K562 (cell line): ENCODE data around the gene B4GALT7. TPM values are rescaled to one million over a fixed set of nuclear protein-coding genes. Genes with fewer than 3 reads are reported as not detected.

Experiments
- ARID1B ChIP-seq: fragments of 450-650 bp; IDR thresholded peaks from 2 replicates; pipeline ENCODE4 v1.6.1; 2016; ENCODE audit warnings: antibody characterized with exemption, mild to moderate bottlenecking, inconsistent platforms
- CBX1 ChIP-seq: sonication (generic); IDR thresholded peaks from 2 replicates; pipeline ENCODE4 v1.6.1; 2016; ENCODE audit warnings: antibody characterized with exemption, low read depth, mild to moderate bottlenecking
- CBX5 ChIP-seq: IDR thresholded peaks from 2 replicates; pipeline ENCODE4 v1.6.1; 2014; ENCODE audit warnings: low read depth, borderline replicate concordance
- EGR1 ChIP-seq: fragments of 450-650 bp; conservative IDR thresholded peaks from 2 replicates; pipeline ENCODE4 v1.6.1; 2017; ENCODE audit warnings: mild to moderate bottlenecking
- GABPA ChIP-seq: fragments of 200-800 bp; sonication (Bioruptor generic); conservative IDR thresholded peaks from 2 replicates; pipeline ENCODE4 v1.6.1; 2016; ENCODE audit warnings: low read depth, missing genetic modification characterization, missing compliant biosample characterization
- HNRNPLL ChIP-seq: fragments of 200-400 bp; formaldehyde crosslinking; IDR thresholded peaks from 2 replicates; pipeline ENCODE4 v1.6.1; 2017; ENCODE audit warnings: low read length, low read depth, mild to moderate bottlenecking; ENCODE audit not compliant: poor library complexity, severe bottlenecking
- HNRNPUL1 ChIP-seq: fragments of 200-400 bp; formaldehyde crosslinking; IDR thresholded peaks from 2 replicates; pipeline ENCODE4 v1.6.1; 2017; ENCODE audit warnings: low read length
- KHSRP ChIP-seq: fragments of 450-650 bp; IDR thresholded peaks from 2 replicates; pipeline ENCODE4 v1.6.1; 2017
- MAFF ChIP-seq: IDR thresholded peaks from 2 replicates; pipeline ENCODE4 v1.6.1; 2012; ENCODE audit warnings: low read length, improper control_type of control experiment
- MAFK ChIP-seq: IDR thresholded peaks from 2 replicates; pipeline ENCODE4 v1.6.1; 2011; ENCODE audit warnings: low read length, improper control_type of control experiment
- MECOM ChIP-seq: fragments of 250-450 bp; sonication (Bioruptor Pico); IDR thresholded peaks from 2 replicates; pipeline ENCODE4 v1.8.0; 2022; ENCODE audit warnings: inconsistent platforms
- NFIC ChIP-seq: fragments of 450-650 bp; IDR thresholded peaks from 2 replicates; pipeline ENCODE4 v1.6.1; 2017; ENCODE audit warnings: mild to moderate bottlenecking, inconsistent platforms
- SAFB ChIP-seq: fragments of 200-400 bp; formaldehyde crosslinking; IDR thresholded peaks from 2 replicates; pipeline ENCODE4 v1.6.1; 2017; ENCODE audit warnings: low read depth, low read length, borderline replicate concordance
- SOX6 ChIP-seq: fragments of 450-650 bp; IDR thresholded peaks from 2 replicates; pipeline ENCODE4 v1.6.1; 2014; ENCODE audit warnings: mild to moderate bottlenecking
- SPI1 ChIP-seq: IDR thresholded peaks from 2 replicates; pipeline ENCODE4 v1.6.1; 2011; ENCODE audit warnings: low read depth, low read length, control low read depth, borderline replicate concordance
- TBP ChIP-seq: optimal IDR thresholded peaks from 2 replicates; pipeline ENCODE3; 2011; ENCODE audit warnings: low read depth, low read length, improper control_type of control experiment
- TCFL5 ChIP-seq: fragments of 250-450 bp; sonication (Bioruptor Pico); conservative IDR thresholded peaks from 2 replicates; pipeline ENCODE4 v1.6.1; 2021; ENCODE audit warnings: mild to moderate bottlenecking, moderate library complexity, matching md5 sums
- THAP12 ChIP-seq: fragments of 250-450 bp; sonication (Bioruptor Pico); IDR thresholded peaks from 2 replicates; pipeline ENCODE4 v1.9.0; 2021; ENCODE audit warnings: mild to moderate bottlenecking, inconsistent platforms
- U2AF1 ChIP-seq: fragments of 200-400 bp; formaldehyde crosslinking; optimal IDR thresholded peaks from 2 replicates; pipeline ENCODE3; 2017; ENCODE audit warnings: mild to moderate bottlenecking, low read depth, low read length, moderate library complexity
- U2AF2 ChIP-seq: fragments of 200-400 bp; formaldehyde crosslinking; optimal IDR thresholded peaks from 2 replicates; pipeline ENCODE3; 2017; ENCODE audit warnings: low read depth, mild to moderate bottlenecking, low read length
- USF2 ChIP-seq: sonication (generic); formaldehyde crosslinking; IDR thresholded peaks from 2 replicates; pipeline ENCODE4 v1.5.0; 2020; ENCODE audit warnings: missing genetic modification reagents
- ZNF165 ChIP-seq: fragments of 250-450 bp; sonication (Bioruptor Pico); IDR thresholded peaks from 2 replicates; pipeline ENCODE4 v1.4.0; 2020; ENCODE audit warnings: borderline replicate concordance
- ZNF274 ChIP-seq: IDR thresholded peaks from 2 replicates; pipeline ENCODE4 v1.6.1; 2011; ENCODE audit warnings: low read depth, mild to moderate bottlenecking, low read length, moderate library complexity, borderline replicate concordance
- ZNF311 ChIP-seq: fragments of 250-450 bp; sonication (Bioruptor Pico); IDR thresholded peaks from 2 replicates; pipeline ENCODE4 v1.4.0; 2020; ENCODE audit warnings: mild to moderate bottlenecking, moderate library complexity
- ZNF316 ChIP-seq: fragments of 450-650 bp; IDR thresholded peaks from 2 replicates; pipeline ENCODE4 v1.6.1; 2016
- ZNF778 ChIP-seq: fragments of 450-650 bp; formaldehyde crosslinking; IDR thresholded peaks from 2 replicates; pipeline ENCODE4 v1.4.0; 2020; ENCODE audit warnings: mild to moderate bottlenecking, moderate library complexity
- polyA plus RNA-seq, 8 experiments: library from polyadenylated mRNA; depleted of rRNA in 4 of 8; stranded (reverse) in 5 of 8; unstranded in 3 of 8; fragments of >200 nt; fragmentation: Nextera tagmentation in 2 of 8; fragmentation: Illumina TruSeq in 1 of 8; extraction: Ambion mirVana in 2 of 8; extraction: Trizol in 1 of 8; gene quantifications; 2 replicates each; pipeline versions ENCODE4 v1.2.1 to v1.2.3, GENCODE V29; 2011 to 2014; ENCODE audit warnings: inconsistent platforms in 1 of 8, missing spikeins in 1 of 8
- total RNA-seq, 7 experiments: library from RNA; depleted of rRNA in 6 of 7; stranded (reverse); fragments of >200 nt in 6 of 7; fragmentation: Illumina TruSeq in 2 of 7; extraction: Trizol in 2 of 7; gene quantifications; 2 replicates each; pipeline versions ENCODE4 v1.2.1 to v1.2.3, GENCODE V29; 2011 to 2021; ENCODE audit warnings: low replicate concordance in 1 of 7
- TF ChIP-seq, protein P1 (sequence below): fragments of 450-650 bp; IDR thresholded peaks from 2 replicates; pipeline ENCODE4 v1.6.1; 2016; ENCODE audit warnings: mild to moderate bottlenecking

Gene B4GALT7
- total and polyA plus RNA-seq, 9 of the 15 experiments (the other 6 are each of a cell fraction or from before 2014, with no cell fraction given): 0.34 to 17.7 (median 9.1) TPM

- TF ChIP-seq TBP (no peak), THAP12 (CRISPR knock-in tag) (no peak), SAFB (no peak), USF2 (no peak), CBX5 (no peak), ZNF316 (peak; percentile 85), TCFL5 (no peak), ZNF165 (CRISPR knock-in tag) (no peak), U2AF2 (no peak), ZNF778 (CRISPR knock-in tag) (no peak), SPI1 (no peak), EGR1 (peak; percentile 74), MAFF (peak; percentile 29; the same call in 1 of the 2 replicates), MAFK (peak; percentile 47; the same call in 1 of the 2 replicates), KHSRP (no peak), U2AF1 (no peak), ZNF274 (no peak), HNRNPLL (no peak), HNRNPUL1 (no peak), SOX6 (no peak), MECOM (CRISPR knock-in tag) (no peak), ZNF311 (CRISPR knock-in tag) (no peak), NFIC (no peak), ARID1B (0 out of 2 replicates have a peak, but pooled peaks have one; percentile 9), CBX1 (no peak), GABPA (tag) (no peak)
- TF ChIP-seq, protein P1, sequence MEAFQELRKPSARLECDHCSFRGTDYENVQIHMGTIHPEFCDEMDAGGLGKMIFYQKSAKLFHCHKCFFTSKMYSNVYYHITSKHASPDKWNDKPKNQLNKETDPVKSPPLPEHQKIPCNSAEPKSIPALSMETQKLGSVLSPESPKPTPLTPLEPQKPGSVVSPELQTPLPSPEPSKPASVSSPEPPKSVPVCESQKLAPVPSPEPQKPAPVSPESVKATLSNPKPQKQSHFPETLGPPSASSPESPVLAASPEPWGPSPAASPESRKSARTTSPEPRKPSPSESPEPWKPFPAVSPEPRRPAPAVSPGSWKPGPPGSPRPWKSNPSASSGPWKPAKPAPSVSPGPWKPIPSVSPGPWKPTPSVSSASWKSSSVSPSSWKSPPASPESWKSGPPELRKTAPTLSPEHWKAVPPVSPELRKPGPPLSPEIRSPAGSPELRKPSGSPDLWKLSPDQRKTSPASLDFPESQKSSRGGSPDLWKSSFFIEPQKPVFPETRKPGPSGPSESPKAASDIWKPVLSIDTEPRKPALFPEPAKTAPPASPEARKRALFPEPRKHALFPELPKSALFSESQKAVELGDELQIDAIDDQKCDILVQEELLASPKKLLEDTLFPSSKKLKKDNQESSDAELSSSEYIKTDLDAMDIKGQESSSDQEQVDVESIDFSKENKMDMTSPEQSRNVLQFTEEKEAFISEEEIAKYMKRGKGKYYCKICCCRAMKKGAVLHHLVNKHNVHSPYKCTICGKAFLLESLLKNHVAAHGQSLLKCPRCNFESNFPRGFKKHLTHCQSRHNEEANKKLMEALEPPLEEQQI: no peak
These were observed 34.9 kb upstream of the B4GALT7 start (continued) for GRCh38 chr5:177565046-177565445.
